SK-N-SH (cell line): ENCODE results near the gene PTMS. TPM values are rescaled to one million over a fixed set of nuclear protein-coding genes. Genes with fewer than 3 reads are reported as not detected.

Source experiments
- CTCF ChIA-PET: fragments of 300-600, 350-600 bp; formaldehyde crosslinking; extraction: SDS; loops from one replicate; lab custom pipeline; 2021; lab: Yijun Ruan, JAX
- POLR2A ChIA-PET: fragments of 350-600 bp; sonication (Branson Sonifier 250); formaldehyde crosslinking; extraction: SDS; loops from one replicate; lab custom pipeline; 2020; ENCODE audit warnings: antibody characterized with exemption, inconsistent platforms; lab: Yijun Ruan, JAX
- DNase-seq: peaks from one replicate; pipeline ENCODE4 v3.0.0; 2012
- H2AFZ ChIP-seq: fragments of 200-600 bp; sonication (generic); 2 replicates; pipeline ENCODE4 v1.8.1; 2016; ENCODE audit warnings: antibody characterized with exemption, mild to moderate bottlenecking, low read depth
- H3F3A ChIP-seq: fragments of 200-600 bp; sonication (generic); replicated peaks from 2 replicates; pipeline ENCODE3; 2016; ENCODE audit warnings: antibody characterized with exemption, mild to moderate bottlenecking; ENCODE audit not compliant: insufficient read depth
- H3K27ac ChIP-seq, 2 experiments: fragments of 200-500 bp in 1 of 2; fragments of 200-600 bp in 1 of 2; sonication (Bioruptor generic) in 1 of 2; sonication (generic), shearing (Covaris generic) in 1 of 2; 2 replicates each; pipeline versions ENCODE4 v1.5.1 to v1.6.1; 2014 to 2016; ENCODE audit warnings: low read depth in 2 of 2, inconsistent platforms in 1 of 2, low read length in 1 of 2, mild to moderate bottlenecking in 1 of 2, mixed read lengths in 1 of 2
- H3K27me3 ChIP-seq: fragments of 200-600 bp; sonication (generic), shearing (Covaris generic); 2 replicates; pipeline ENCODE4 v1.6.1; 2016; ENCODE audit warnings: mixed run types; ENCODE audit not compliant: insufficient read depth
- H3K36me3 ChIP-seq, 2 experiments: fragments of 200-500 bp in 1 of 2; fragments of 200-600 bp in 1 of 2; sonication (Bioruptor generic) in 1 of 2; sonication (generic) in 1 of 2; replicated peaks in 1 of 2; 2 replicates each; pipeline versions ENCODE3 to v1.5.1; 2014 to 2016; ENCODE audit warnings: low read length in 1 of 2, mild to moderate bottlenecking in 1 of 2; ENCODE audit not compliant: insufficient read depth in 2 of 2, control insufficient read depth in 1 of 2
- H3K4me1 ChIP-seq, 2 experiments: fragments of 200-500 bp in 1 of 2; fragments of 200-600 bp in 1 of 2; sonication (Bioruptor generic) in 1 of 2; sonication (generic), shearing (Covaris generic) in 1 of 2; 2 replicates each; pipeline versions ENCODE4 v1.5.1 to v1.6.1; 2014 to 2016; ENCODE audit warnings: low read depth in 1 of 2, low read length in 1 of 2, mixed run types in 1 of 2; ENCODE audit not compliant: insufficient read depth in 2 of 2, control insufficient read depth in 1 of 2
- H3K4me2 ChIP-seq: fragments of 200-600 bp; sonication (generic), shearing (Covaris generic); 2 replicates; pipeline ENCODE4 v1.6.1; 2017; ENCODE audit warnings: mixed run types
- H3K4me3 ChIP-seq, 2 experiments: fragments of 200-500 bp in 1 of 2; fragments of 200-600 bp in 1 of 2; sonication (Bioruptor generic) in 1 of 2; sonication (generic), shearing (Covaris generic) in 1 of 2; 2 replicates each; pipeline versions ENCODE4 v1.5.1 to v1.8.1; 2014 to 2016; ENCODE audit warnings: low read depth in 2 of 2, inconsistent platforms in 1 of 2, low read length in 1 of 2, mild to moderate bottlenecking in 1 of 2, mixed read lengths in 1 of 2, moderate library complexity in 1 of 2
- H3K79me2 ChIP-seq: fragments of 200-600 bp; sonication (generic); 2 replicates; pipeline ENCODE4 v1.8.1; 2017; ENCODE audit warnings: mild to moderate bottlenecking; ENCODE audit not compliant: insufficient read depth
- H3K9ac ChIP-seq: fragments of 200-600 bp; sonication (generic); 2 replicates; pipeline ENCODE4 v1.6.1; 2017; ENCODE audit warnings: mixed run types
- H3K9me2 ChIP-seq: fragments of 200-600 bp; sonication (generic); 2 replicates; pipeline ENCODE4 v1.6.1; 2017; ENCODE audit warnings: mixed run types
- H3K9me3 ChIP-seq: fragments of 200-600 bp; sonication (generic); 2 replicates; pipeline ENCODE4 v1.6.1; 2017; ENCODE audit warnings: mixed run types, mild to moderate bottlenecking, moderate library complexity
- H4K20me1 ChIP-seq: fragments of 200-600 bp; sonication (generic); 2 replicates; pipeline ENCODE4 v1.6.1; 2017; ENCODE audit warnings: mild to moderate bottlenecking, mixed run types; ENCODE audit not compliant: insufficient read depth
- EP300 ChIP-seq, 2 experiments: IDR thresholded peaks; 2 replicates each; pipeline versions ENCODE4 v1.4.0 to v1.6.1; 2012; ENCODE audit warnings: borderline replicate concordance in 1 of 2, low read depth in 1 of 2, low read length in 1 of 2
- EZH2phosphoT487 ChIP-seq: fragments of 200-600 bp; sonication (generic); IDR thresholded peaks from 2 replicates; pipeline ENCODE4 v1.6.1; 2017; ENCODE audit warnings: low read depth, mixed run types, mild to moderate bottlenecking, antibody characterized with exemption, moderate library complexity, borderline replicate concordance
- FOXJ3 ChIP-seq: sonication (generic); formaldehyde crosslinking; IDR thresholded peaks from 2 replicates; pipeline ENCODE4 v1.5.1; 2020; ENCODE audit warnings: mild to moderate bottlenecking, missing genetic modification reagents
- FOXM1 ChIP-seq: IDR thresholded peaks from 2 replicates; pipeline ENCODE4 v1.4.0; 2012; ENCODE audit warnings: low read depth, mild to moderate bottlenecking
- GATA2 ChIP-seq: sonication (generic); formaldehyde crosslinking; IDR thresholded peaks from 2 replicates; pipeline ENCODE4 v1.5.0; 2020; ENCODE audit warnings: mild to moderate bottlenecking, missing genetic modification reagents
- NFIC ChIP-seq: IDR thresholded peaks from 2 replicates; pipeline ENCODE4 v1.4.0; 2012; ENCODE audit warnings: borderline replicate concordance
- POLR2AphosphoS5 ChIP-seq: IDR thresholded peaks from 2 replicates; pipeline ENCODE4 v1.6.1; 2012; ENCODE audit warnings: low read depth, low read length
- RCOR1 ChIP-seq: fragments of 150-350 bp; IDR thresholded peaks from 2 replicates; pipeline ENCODE4 v1.6.1; 2017; ENCODE audit warnings: antibody characterized with exemption, low read length
- RFX5 ChIP-seq: IDR thresholded peaks from 2 replicates; pipeline ENCODE4 v1.6.1; 2012; ENCODE audit warnings: mild to moderate bottlenecking, improper control_type of control experiment, low read length
- RXRA ChIP-seq: IDR thresholded peaks from 2 replicates; pipeline ENCODE4 v1.4.0; 2012; ENCODE audit warnings: low read depth, mild to moderate bottlenecking, borderline replicate concordance
- SMC3 ChIP-seq: IDR thresholded peaks from 2 replicates; pipeline ENCODE4 v1.6.1; 2012; ENCODE audit warnings: low read depth, low read length, improper control_type of control experiment
- TCF12 ChIP-seq: IDR thresholded peaks from 2 replicates; pipeline ENCODE4 v1.4.0; 2012
- YY1 ChIP-seq: IDR thresholded peaks from 2 replicates; pipeline ENCODE4 v1.4.0; 2012; ENCODE audit warnings: low read depth, mild to moderate bottlenecking
- WGBS: methylation state at CpG from one replicate; pipeline ENCODE4 v1.1.6; 2017; ENCODE audit warnings: low lambda C conversion rate; 5-methylcytosine and 5-hydroxymethylcytosine counted together
- polyA plus RNA-seq, 3 experiments: library from polyadenylated mRNA; depleted of rRNA; stranded (reverse); fragments of >200 nt; gene quantifications; 2 replicates each; pipeline ENCODE4 v1.2.3, GENCODE V29; 2012
- TF ChIP-seq, protein P1 (sequence below): fragments of 150-350 bp; IDR thresholded peaks from 2 replicates; pipeline ENCODE4 v1.6.1; 2017; ENCODE audit warnings: antibody characterized with exemption, low read length, low read depth, borderline replicate concordance
- TF ChIP-seq, protein P2 (sequence below): fragments of 150-350 bp; IDR thresholded peaks from 2 replicates; pipeline ENCODE4 v1.6.1; 2016; ENCODE audit warnings: mild to moderate bottlenecking, low read depth, low read length
- TF ChIP-seq, protein P3 (sequence below): fragments of 200-600 bp; sonication (generic); IDR thresholded peaks from 2 replicates; pipeline ENCODE4 v1.6.1; 2017; ENCODE audit warnings: antibody characterized with exemption, mild to moderate bottlenecking, moderate library complexity
- TF ChIP-seq, protein P4 (sequence below): IDR thresholded peaks from 2 replicates; pipeline ENCODE4; 2012
- TF ChIP-seq, protein P5 (sequence below): IDR thresholded peaks from 2 replicates; pipeline ENCODE4 v1.6.1; 2012; ENCODE audit warnings: mild to moderate bottlenecking, low read depth, low read length, moderate library complexity
- TF ChIP-seq, protein P6 (sequence below): IDR thresholded peaks from 2 replicates; pipeline ENCODE4 v1.4.0; 2012; ENCODE audit warnings: low read depth

Gene PTMS
- polyA plus RNA-seq, 1 of the 3 experiments (the other 2 are of a cell fraction): 661 TPM

DNA sequence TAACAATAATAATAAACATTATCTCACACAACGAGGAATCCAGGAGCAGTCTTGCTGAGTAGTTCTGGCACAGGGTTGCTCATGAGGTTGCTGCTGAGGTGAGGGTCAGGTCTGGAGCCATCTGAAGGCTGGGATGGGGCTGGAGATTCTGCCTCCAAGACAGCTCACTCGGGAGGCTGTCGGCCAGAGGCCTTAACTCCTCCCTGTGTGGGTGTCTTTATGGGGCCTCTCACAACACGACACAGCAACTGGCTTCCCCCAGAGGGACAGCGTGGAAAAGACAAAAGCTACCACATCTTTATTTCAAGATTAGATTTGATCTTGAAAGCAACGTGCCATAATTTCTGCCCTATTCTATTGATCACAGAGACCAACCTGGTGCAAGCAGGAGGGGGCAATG, 16.0 kb downstream of the PTMS start (continued):
- TF ChIP-seq, protein P1, sequence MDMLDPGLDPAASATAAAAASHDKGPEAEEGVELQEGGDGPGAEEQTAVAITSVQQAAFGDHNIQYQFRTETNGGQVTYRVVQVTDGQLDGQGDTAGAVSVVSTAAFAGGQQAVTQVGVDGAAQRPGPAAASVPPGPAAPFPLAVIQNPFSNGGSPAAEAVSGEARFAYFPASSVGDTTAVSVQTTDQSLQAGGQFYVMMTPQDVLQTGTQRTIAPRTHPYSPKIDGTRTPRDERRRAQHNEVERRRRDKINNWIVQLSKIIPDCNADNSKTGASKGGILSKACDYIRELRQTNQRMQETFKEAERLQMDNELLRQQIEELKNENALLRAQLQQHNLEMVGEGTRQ: no peak

DNA sequence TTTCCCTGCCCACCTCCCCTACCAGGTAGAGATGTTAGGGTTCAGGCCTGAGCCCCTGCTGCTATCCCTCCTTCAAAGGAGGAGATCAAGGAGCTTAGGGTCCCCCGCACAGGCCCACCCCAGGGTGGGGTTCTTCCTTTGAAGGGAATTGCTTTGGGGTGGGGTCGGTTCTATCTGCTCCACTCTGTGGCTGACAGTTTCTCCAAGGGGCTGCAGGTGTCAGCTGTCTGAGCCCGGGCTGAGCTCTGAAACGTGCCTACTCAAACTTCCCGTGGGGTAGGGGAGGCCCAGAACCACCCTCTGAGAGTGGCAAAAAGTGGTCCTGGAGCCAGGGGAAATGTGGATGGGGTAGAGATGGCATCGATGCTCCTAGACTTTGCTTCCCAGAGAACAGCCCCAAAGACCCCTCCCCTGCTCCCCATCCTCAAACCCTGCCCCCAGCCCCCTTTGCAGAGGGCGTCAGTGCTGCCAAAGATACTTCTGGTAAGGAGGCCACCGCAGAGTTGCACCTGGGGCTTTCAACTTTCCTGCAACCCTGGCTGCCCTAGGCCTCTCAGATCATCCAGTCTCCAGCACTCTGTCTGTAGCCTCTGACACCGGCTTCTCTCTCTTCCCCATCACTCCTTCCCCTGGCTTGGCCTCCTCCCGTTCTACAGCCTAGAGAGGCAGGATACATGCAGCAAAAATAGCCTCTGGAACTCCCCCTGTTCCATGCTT, 16.8 kb downstream of the PTMS start:
- no peak overlapping the region for H2AFZ ChIP-seq
- no peaks in the 10 kb centered on the region for H3K27me3 ChIP-seq
- no peak overlapping the region for H3K9ac ChIP-seq
- no peaks in the 10 kb centered on the region for H4K20me1 ChIP-seq
- POLR2A ChIA-PET: no interaction called here
- WGBS: 59% methylated on average over 7 of the region's 10 CpGs
- H3K79me2 ChIP-seq: no peaks in the 10 kb centered on the region
- TF ChIP-seq RCOR1 (no peak), RXRA (no peak), RFX5 (no peak), POLR2AphosphoS5 (no peak), EP300 (IDR thresholded peaks at IDR 0.05; ENCODE audit: borderline replicate concordance in 1 of 2, low read depth in 1 of 2, low read length in 1 of 2) (no peak), EZH2phosphoT487 (no peak), SMC3 (no peak), TCF12 (no peak), YY1 (no peak), GATA2 (CRISPR knock-in tag) (no peak), NFIC (no peak), FOXM1 (no peak), FOXJ3 (CRISPR knock-in tag) (no peak)
- TF ChIP-seq, protein P2, sequence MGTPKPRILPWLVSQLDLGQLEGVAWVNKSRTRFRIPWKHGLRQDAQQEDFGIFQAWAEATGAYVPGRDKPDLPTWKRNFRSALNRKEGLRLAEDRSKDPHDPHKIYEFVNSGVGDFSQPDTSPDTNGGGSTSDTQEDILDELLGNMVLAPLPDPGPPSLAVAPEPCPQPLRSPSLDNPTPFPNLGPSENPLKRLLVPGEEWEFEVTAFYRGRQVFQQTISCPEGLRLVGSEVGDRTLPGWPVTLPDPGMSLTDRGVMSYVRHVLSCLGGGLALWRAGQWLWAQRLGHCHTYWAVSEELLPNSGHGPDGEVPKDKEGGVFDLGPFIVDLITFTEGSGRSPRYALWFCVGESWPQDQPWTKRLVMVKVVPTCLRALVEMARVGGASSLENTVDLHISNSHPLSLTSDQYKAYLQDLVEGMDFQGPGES: no peak
- TF ChIP-seq, protein P3, sequence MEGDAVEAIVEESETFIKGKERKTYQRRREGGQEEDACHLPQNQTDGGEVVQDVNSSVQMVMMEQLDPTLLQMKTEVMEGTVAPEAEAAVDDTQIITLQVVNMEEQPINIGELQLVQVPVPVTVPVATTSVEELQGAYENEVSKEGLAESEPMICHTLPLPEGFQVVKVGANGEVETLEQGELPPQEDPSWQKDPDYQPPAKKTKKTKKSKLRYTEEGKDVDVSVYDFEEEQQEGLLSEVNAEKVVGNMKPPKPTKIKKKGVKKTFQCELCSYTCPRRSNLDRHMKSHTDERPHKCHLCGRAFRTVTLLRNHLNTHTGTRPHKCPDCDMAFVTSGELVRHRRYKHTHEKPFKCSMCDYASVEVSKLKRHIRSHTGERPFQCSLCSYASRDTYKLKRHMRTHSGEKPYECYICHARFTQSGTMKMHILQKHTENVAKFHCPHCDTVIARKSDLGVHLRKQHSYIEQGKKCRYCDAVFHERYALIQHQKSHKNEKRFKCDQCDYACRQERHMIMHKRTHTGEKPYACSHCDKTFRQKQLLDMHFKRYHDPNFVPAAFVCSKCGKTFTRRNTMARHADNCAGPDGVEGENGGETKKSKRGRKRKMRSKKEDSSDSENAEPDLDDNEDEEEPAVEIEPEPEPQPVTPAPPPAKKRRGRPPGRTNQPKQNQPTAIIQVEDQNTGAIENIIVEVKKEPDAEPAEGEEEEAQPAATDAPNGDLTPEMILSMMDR: no peak
- TF ChIP-seq, protein P4, sequence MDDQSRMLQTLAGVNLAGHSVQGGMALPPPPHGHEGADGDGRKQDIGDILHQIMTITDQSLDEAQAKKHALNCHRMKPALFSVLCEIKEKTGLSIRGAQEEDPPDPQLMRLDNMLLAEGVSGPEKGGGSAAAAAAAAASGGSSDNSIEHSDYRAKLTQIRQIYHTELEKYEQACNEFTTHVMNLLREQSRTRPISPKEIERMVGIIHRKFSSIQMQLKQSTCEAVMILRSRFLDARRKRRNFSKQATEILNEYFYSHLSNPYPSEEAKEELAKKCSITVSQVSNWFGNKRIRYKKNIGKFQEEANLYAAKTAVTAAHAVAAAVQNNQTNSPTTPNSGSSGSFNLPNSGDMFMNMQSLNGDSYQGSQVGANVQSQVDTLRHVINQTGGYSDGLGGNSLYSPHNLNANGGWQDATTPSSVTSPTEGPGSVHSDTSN: no peak
- TF ChIP-seq, protein P5, sequence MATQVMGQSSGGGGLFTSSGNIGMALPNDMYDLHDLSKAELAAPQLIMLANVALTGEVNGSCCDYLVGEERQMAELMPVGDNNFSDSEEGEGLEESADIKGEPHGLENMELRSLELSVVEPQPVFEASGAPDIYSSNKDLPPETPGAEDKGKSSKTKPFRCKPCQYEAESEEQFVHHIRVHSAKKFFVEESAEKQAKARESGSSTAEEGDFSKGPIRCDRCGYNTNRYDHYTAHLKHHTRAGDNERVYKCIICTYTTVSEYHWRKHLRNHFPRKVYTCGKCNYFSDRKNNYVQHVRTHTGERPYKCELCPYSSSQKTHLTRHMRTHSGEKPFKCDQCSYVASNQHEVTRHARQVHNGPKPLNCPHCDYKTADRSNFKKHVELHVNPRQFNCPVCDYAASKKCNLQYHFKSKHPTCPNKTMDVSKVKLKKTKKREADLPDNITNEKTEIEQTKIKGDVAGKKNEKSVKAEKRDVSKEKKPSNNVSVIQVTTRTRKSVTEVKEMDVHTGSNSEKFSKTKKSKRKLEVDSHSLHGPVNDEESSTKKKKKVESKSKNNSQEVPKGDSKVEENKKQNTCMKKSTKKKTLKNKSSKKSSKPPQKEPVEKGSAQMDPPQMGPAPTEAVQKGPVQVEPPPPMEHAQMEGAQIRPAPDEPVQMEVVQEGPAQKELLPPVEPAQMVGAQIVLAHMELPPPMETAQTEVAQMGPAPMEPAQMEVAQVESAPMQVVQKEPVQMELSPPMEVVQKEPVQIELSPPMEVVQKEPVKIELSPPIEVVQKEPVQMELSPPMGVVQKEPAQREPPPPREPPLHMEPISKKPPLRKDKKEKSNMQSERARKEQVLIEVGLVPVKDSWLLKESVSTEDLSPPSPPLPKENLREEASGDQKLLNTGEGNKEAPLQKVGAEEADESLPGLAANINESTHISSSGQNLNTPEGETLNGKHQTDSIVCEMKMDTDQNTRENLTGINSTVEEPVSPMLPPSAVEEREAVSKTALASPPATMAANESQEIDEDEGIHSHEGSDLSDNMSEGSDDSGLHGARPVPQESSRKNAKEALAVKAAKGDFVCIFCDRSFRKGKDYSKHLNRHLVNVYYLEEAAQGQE: no peak
- TF ChIP-seq, protein P6, sequence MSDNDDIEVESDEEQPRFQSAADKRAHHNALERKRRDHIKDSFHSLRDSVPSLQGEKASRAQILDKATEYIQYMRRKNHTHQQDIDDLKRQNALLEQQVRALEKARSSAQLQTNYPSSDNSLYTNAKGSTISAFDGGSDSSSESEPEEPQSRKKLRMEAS: no peak
- TF ChIP-seq, all 33 proteins: peak for 0
- Histone ChIP-seq H3K9me2 (no peaks in the 10 kb centered on the region), H3K9me3 (no peaks in the 10 kb centered on the region), H3K36me3 (no peaks in the 10 kb centered on the region), H3F3A (peaks cover 7% of the 10 kb centered on the region), H3K4me2 (no peak overlapping the region), H3K4me1 (peaks cover 0 to 8% of the 10 kb centered on the region in 2 experiments; a peak in 1 of 4 replicates), H3K27ac (no peak overlapping the region), H3K4me3 (no peak overlapping the region)
- CTCF ChIA-PET: interaction anchor here (0.7 to 7.7 kb wide), 6 partner anchors 13 to 53 kb away, joined by 3 to 74 read pairs (median 4); partner anchors contain the start of genes GPR162, MLF2 and PTMS
- no peak for DNase-seq
